ENCODE results near the gene PHYHD1. TPM values are rescaled to one million over a fixed set of nuclear protein-coding genes. Genes with fewer than 3 reads are reported as not detected.

PHYHD1 gene
- total and polyA plus RNA-seq, 2 of the 13 experiments (the other 11 are each of a cell fraction or from before 2014, with no cell fraction given), result 10.6 to 25.3 TPM

DNA sequence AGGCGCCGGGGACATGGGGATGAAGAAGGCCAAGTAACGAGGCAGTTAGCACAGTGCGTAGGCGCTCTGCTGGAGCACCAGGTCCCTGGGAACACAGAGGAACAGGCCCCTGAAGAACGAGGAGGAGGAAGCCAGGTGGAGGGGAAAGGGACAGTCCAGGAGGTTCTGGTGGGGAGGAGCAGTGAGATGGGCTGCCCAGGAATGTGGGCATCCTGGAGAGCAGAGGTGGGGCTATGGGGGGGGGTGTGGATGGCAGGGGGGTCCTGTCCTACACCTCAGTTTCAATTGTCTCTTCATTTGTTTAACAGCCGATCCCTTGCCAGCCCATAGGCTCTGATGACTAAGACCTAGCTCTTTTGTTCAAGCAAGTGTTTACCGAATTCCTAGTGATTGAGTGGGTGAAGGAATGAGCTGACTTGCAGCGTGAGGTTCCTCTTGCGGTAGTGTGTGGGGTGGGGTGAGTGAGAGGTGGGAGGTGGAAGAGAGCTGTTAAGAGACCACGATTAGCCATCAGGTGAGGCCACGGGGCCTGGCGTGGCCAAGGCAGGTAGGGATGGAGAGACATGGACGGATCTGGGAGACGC is 8.4 kb upstream of the PHYHD1 start:
- FAIRE-seq, result peak; percentile 71
- no peak overlapping the region for H3K4me3 ChIP-seq (replicated peaks in 1 of 3; ENCODE audit: insufficient read depth in 1 of 3, low read depth in 2 of 3, low read length in 3 of 3)
- H3K79me2 ChIP-seq (ENCODE audit: insufficient read depth, low read length), result peaks cover 9% of the 10 kb centered on the region
- peak; percentile 91 for DNase-seq (ENCODE audit: low spot score)
- H3K27ac ChIP-seq (ENCODE audit: extremely low read length, insufficient read depth, low read length), result peak overlapping the region; percentile 70
- H3K36me3 ChIP-seq (replicated peaks in 1 of 2; ENCODE audit: control insufficient read depth in 1 of 2, insufficient read depth in 2 of 2, low read length in 2 of 2), result peaks cover 32 to 51% of the 10 kb centered on the region in 2 experiments
- POLR2A ChIA-PET, result interaction anchor here (0.9 to 2.8 kb wide), 5 partner anchors 10 to 36 kb away, joined by 3 to 14 read pairs (median 6); partner anchors contain the start of genes KYAT1 and LRRC8A
- no peaks in the 10 kb centered on the region for H3K9me3 ChIP-seq (ENCODE audit: low read length)
- peaks cover 67% of the 10 kb centered on the region for H3K4me1 ChIP-seq (ENCODE audit: insufficient read depth, low read length)
- in situ Hi-C loops (cut with HindIII; ENCODE audit: extremely low pct_ligation_motif_present, low pct_unique_long_range_greater_than_20kb), result no loop called here
- no TSS peak for BruUV-seq (replicated peaks)
- H4K20me1 ChIP-seq (ENCODE audit: insufficient read depth, low read length), result no peaks in the 10 kb centered on the region
- ATAC-seq, result peak; percentile 57
- H2AFZ ChIP-seq (ENCODE audit: low read length), result no peak overlapping the region
- 61% methylated on average over 15 of the region's 15 CpGs for WGBS (ENCODE audit: low lambda C conversion rate)
- intact Hi-C loops (cut with micrococcal nuclease; ENCODE audit: unreplicated experiment), result no loop called here
- H3K9ac ChIP-seq (ENCODE audit: insufficient read depth, low read depth, low read length), result peak overlapping the region; percentile 45; the same call in 1 of the 2 replicates
- H3K4me2 ChIP-seq (ENCODE audit: low read depth, low read length), result peak overlapping the region; percentile 36; the same call in 1 of the 2 replicates
- no peaks in the 10 kb centered on the region for H3K27me3 ChIP-seq (ENCODE audit: control insufficient read depth in 1 of 2, insufficient read depth in 2 of 2, low read length in 2 of 2)
- CTCF ChIA-PET (ENCODE audit: low intra/inter-chr PET ratio, low total read pairs), result no interaction called here
- TF ChIP-seq GATAD2A (CRISPR knock-in tag; IDR thresholded peaks at IDR 0.05) (peak; percentile 69), HMGA1 (CRISPR knock-in tag; conservative IDR thresholded peaks at IDR 0.05) (no peak), TEAD3 (CRISPR knock-in tag; optimal IDR thresholded peaks at IDR 0.05; ENCODE audit: borderline replicate concordance) (peak; percentile 80), ZNF331 (CRISPR knock-in tag; IDR thresholded peaks at IDR 0.05) (no peak), ZBTB38 (CRISPR knock-in tag; IDR thresholded peaks at IDR 0.05) (peak; percentile 47), TOE1 (CRISPR knock-in tag; IDR thresholded peaks at IDR 0.05) (no peak), ZFP36 (IDR thresholded peaks at IDR 0.05; ENCODE audit: borderline replicate concordance, low read depth, low read length, partially characterized antibody) (no peak), SKI (IDR thresholded peaks at IDR 0.05; ENCODE audit: partially characterized antibody) (no peak), FOXJ3 (CRISPR knock-in tag; IDR thresholded peaks at IDR 0.05; ENCODE audit: borderline replicate concordance) (no peak), SOX5 (CRISPR knock-in tag; IDR thresholded peaks at IDR 0.05; ENCODE audit: borderline replicate concordance) (peak; percentile 92; the same call in 1 of the 2 replicates), NFIC (IDR thresholded peaks at IDR 0.05; ENCODE audit: low read length) (no peak), ZC3H13 (CRISPR knock-in tag; IDR thresholded peaks at IDR 0.05) (0 out of 2 replicates have a peak, but pooled peaks have one; percentile 11), FOXA1 (IDR thresholded peaks at IDR 0.05) (no peak), FOXA1 (CRISPR knock-in tag; IDR thresholded peaks at IDR 0.05) (0 out of 2 replicates have a peak, but pooled peaks have one; percentile 7)
- TF ChIP-seq, protein P1, sequence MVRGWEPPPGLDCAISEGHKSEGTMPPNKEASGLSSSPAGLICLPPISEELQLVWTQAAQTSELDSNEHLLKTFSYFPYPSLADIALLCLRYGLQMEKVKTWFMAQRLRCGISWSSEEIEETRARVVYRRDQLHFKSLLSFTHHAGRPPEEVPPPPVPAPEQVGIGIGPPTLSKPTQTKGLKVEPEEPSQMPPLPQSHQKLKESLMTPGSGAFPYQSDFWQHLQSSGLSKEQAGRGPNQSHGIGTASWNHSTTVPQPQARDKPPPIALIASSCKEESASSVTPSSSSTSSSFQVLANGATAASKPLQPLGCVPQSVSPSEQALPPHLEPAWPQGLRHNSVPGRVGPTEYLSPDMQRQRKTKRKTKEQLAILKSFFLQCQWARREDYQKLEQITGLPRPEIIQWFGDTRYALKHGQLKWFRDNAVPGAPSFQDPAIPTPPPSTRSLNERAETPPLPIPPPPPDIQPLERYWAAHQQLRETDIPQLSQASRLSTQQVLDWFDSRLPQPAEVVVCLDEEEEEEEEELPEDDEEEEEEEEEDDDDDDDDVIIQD (CRISPR knock-in tag; IDR thresholded peaks at IDR 0.05; ENCODE audit: low read depth), result peak; percentile 45; the same call in 1 of the 2 replicates
- TF ChIP-seq, protein P2, sequence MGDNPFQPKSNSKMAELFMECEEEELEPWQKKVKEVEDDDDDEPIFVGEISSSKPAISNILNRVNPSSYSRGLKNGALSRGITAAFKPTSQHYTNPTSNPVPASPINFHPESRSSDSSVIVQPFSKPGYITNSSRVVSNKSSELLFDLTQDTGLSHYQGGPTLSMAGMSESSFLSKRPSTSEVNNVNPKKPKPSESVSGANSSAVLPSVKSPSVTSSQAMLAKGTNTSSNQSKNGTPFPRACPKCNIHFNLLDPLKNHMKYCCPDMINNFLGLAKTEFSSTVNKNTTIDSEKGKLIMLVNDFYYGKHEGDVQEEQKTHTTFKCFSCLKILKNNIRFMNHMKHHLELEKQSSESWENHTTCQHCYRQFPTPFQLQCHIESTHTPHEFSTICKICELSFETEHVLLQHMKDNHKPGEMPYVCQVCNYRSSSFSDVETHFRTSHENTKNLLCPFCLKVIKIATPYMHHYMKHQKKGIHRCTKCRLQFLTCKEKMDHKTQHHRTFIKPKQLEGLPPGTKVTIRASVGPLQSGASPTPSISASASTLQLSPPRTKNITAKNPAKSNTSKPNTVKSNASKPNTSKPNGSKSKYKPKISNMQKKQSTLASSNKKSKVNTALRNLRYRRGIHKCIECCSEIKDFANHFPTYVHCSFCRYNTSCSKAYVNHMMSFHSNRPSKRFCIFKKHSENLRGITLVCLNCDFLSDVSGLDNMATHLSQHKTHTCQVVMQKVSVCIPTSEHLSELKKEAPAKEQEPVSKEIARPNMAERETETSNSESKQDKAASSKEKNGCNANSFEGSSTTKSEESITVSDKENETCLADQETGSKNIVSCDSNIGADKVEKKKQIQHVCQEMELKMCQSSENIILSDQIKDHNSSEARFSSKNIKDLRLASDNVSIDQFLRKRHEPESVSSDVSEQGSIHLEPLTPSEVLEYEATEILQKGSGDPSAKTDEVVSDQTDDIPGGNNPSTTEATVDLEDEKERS (CRISPR knock-in tag; IDR thresholded peaks at IDR 0.05), result 0 out of 2 replicates have a peak, but pooled peaks have one; percentile 58
- TF ChIP-seq, protein P3, sequence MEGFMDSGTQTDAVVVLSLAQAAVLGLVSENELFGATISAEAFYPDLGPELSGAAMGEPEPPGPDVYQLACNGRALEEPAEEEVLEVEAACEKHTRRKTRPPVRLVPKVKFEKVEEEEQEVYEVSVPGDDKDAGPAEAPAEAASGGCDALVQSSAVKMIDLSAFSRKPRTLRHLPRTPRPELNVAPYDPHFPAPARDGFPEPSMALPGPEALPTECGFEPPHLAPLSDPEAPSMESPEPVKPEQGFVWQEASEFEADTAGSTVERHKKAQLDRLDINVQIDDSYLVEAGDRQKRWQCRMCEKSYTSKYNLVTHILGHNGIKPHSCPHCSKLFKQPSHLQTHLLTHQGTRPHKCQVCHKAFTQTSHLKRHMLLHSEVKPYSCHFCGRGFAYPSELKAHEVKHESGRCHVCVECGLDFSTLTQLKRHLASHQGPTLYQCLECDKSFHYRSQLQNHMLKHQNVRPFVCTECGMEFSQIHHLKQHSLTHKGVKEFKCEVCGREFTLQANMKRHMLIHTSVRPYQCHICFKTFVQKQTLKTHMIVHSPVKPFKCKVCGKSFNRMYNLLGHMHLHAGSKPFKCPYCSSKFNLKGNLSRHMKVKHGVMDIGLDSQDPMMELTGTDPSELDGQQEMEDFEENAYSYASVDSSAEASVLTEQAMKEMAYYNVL (CRISPR knock-in tag; IDR thresholded peaks at IDR 0.05; ENCODE audit: borderline replicate concordance), result no peak
- TF ChIP-seq, protein P4, sequence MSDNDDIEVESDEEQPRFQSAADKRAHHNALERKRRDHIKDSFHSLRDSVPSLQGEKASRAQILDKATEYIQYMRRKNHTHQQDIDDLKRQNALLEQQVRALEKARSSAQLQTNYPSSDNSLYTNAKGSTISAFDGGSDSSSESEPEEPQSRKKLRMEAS (IDR thresholded peaks at IDR 0.05), result no peak
